Bone marrow (tissue), 2 donors: Measurements from ENCODE around the gene TTC14.

Experiments used
- DNase-seq, 2 donors: peaks; one replicate each; lab custom pipeline; 2025; lab: John Stamatoyannopoulos, UW

The TTC14 gene

GRCh38 chr3:180630371-180630770 is 28.4 kb downstream of the TTC14 start:
- DNase-seq: no peak

GRCh38 chr3:180631317-180631716 is 29.4 kb downstream of the TTC14 start:
- no peak for DNase-seq

- DNase-seq: no peak
These were observed 31.8 kb downstream of the TTC14 start for GRCh38 chr3:180633722-180634121.

- DNase-seq: no peak
These were observed 39.0 kb downstream of the TTC14 start for GRCh38 chr3:180640987-180641386.

DNA sequence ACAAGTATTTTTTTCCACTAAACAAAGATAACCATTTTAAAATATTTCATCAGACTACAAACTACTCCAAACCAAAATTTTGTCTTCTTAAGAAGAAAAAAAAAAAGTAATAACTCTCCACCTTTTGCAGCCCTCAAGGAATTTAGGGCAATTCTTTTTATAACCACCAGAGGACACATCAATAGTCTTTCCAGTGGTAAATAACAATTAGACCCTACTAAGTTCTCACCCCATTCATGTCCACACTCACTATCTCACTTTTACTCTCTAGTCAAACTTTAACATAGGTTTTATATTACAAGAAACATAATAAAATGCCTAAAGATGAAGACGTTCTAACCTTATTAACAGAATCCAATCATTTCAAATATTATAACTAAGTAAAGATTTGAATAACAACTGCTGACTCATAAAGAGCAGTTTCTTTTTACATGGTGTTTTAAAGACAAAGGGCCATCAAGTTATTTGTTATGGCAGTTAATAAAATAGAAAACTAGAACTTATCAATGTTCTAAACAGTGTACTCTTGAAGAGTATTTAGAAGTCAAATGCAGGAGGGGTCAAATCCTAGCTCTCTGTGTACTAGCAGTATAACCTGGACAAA is 44.3 kb downstream of the TTC14 start:
- DNase-seq: no peak

- DNase-seq: no peak
These were observed 54.4 kb downstream of the TTC14 start for GRCh38 chr3:180656406-180656805.

DNA sequence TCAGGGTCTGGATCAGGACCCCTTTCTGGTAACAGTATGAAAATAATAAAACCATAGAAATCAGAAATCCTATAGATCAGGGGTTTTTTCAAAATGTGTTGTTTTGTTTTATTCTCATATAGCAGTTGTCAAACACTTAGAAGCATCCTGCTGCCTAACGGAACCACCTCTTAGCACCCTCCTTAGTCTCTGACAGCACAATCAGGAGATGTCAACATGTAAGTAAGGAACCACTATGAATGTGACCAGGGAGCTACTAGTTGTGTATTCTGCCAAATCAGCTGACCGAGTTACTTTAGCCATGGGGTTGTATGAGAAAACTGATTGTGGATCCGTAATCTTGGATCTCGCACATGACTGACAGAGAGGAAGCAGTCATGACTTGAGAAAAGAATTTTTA is 55.1 kb downstream of the TTC14 start:
- no peak for DNase-seq
